Stimulated activated CD4-positive, alpha-beta T cell treated with anti-CD3 and anti-CD28 coated beads, Interleukin-1b, Interleukin-23, amount 100 ng/mL, for 24 hours (primary cell): ENCODE data around the gene MMS22L.
"Not testable (repeated sequence)": the region's sequence is repeated elsewhere in the genome, so short reads cannot be mapped to it uniquely, and the experiment has no call there.

Experiments used
- DNase-seq, 4 experiments: peaks; one replicate each; pipeline ENCODE4 v3.0.0-alpha.2; 2020; ENCODE audit warnings: low read depth in 4 of 4, low spot score in 1 of 4

MMS22L gene

DNA sequence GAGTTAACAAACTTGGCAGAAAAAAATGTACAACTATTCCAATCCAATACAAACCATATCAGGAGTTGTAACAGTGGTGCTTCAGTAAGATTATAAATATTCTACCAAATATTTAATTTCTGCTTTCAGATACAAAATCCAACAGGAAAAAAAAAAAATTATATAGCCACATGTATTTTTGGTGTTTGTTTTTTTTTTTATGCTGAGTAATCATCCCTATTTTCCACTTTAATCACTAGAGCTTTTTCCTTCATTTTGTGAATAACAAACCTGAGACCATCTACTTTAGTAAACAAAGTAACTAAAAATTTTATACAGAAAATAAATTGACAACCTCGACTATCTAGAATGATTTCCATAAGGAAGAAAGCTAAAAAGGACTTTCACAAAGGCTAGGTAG lies 36.2 kb downstream of the MMS22L start:
- DNase-seq, result no peak

DNA sequence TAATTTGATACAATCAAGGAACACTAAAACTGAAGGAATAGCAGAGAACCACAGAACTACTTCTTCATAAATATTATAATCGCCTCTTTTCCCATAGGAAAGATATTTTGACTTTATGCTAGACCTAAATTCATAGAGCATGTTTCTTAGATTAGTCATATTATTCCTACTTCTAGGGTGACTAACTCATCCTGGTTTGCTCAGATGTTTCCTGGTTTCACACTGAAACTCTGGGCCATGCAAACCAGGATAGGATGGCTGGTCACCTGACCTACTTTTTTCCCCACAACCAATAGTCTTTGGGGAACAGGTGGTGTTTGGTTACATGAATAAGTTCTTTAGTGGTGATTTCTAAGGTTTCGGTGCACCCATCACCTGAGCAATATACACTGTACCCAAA lies 42.8 kb downstream of the MMS22L start:
- no peak for DNase-seq

DNA sequence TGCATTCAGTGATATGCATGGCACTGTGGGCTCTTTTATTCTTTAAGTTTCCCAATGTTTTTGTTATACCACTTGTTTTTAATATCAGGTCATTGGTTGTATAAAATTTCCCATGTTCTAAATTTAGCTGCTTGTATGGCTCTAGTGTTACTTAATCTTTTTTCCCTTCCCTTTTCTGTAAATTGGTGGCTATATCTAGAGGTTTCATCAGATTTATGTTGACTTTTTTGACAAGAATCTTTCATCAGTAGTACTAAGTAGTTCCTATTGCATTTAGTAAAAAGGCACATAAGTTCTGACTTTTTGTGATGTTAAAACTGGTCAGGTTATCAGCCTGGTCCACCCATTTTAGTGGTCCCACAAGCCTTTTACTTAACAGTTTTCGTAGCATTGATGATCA lies 51.1 kb downstream of the MMS22L start:
- DNase-seq, result no peak

DNA sequence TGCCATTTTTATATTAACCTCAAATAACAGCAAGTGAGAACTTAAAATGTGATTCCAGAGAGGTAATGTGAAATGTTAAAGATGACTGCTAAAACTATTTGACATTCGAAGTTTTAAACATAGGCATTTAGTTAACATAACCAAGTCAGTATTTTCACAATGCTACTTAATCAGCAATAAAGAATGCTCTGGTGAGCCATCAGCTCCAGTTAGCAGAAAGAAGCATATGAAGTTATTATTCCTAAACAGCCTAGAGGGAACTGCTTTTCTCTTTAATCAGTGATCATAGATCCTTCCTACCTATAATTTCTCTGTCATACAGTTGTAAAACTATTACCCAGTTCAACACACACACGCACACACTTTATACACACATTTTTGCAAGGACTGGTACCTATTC lies 60.1 kb downstream of the MMS22L start:
- DNase-seq, result no peak

DNA sequence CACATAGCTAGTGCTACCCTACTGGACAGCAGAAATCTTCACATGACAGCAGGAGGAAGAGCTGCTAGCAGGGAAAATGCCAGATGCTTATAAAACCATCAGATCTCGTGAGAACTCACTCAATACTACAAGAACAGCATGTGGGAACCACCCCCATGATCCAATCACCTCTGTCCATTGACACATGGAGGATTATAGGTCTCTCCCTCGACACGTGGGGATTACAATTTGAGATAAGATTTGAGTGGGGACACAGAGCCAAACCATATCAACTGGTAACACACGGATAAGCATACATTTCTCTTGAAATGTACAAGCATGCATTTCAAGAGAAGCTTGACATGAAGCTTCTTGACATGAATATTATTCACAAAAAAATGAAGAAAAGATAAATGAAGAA lies 64.1 kb downstream of the MMS22L start:
- DNase-seq, result no peak

DNA sequence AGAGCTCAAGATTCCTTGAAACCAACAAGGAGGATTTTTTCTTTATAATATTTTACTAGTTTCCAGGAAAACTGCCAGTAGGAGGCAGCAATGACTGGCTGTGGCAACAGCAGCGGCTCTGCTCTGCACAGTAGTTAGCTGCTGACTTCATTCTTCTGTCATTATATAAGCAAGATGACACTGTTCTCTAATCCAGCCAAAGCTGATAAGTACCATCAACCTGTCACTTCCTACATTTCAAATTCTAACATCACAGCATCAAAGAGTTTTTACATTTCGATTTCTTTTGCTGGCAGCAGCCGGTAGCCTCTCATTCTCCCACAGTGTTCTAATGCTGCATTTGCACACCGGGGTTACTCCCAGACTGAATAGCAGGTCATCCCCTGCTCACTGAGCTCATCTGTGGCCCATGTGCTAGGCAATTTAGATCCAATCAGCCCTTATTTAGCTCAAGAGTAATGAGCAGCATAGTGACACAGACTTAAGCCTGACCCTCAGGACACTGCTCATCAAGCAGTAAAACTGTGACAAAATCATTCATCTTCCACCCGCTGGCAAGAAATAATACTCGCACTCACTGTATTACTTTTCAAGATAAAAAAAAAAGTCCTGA lies 67.8 kb downstream of the MMS22L start:
- no peak for DNase-seq

DNA sequence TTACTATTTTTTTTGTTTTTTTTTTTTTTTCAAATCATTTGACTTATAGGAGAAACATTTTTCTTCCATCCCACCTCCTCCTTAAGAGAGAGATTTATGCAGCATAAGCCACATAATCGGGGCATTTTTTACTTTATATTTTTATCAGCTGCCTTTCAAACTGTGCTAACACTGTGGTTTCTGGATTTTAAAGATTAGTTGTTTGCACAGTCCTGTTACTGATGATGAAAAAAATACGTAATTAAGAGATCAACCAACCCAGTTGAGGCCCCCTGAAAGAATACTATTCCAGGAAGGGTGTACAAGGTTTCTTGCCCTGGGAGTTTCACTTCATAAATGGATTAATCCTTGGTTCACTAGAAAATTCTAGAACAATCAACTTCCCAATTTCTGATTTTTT lies 68.3 kb downstream of the MMS22L start:
- DNase-seq, result no peak

DNA sequence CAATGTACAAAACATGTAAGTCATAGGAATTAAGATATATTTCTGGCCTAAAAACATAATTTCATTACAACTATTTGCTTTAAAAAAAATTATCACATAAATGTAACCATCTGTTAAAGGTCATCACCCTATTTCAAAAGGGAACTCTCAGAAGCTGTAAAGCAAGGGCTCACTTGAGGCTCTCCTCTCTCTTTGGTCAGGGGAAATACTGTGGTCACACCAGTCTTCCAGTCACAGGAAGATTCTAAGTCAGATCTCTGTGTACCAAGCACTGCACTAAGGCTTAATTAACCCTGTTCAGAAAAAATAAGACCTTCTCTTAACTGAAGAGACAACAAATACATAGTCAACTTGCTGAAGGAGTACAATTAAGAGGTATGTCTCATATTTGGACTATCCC lies 75.6 kb downstream of the MMS22L start:
- DNase-seq, result no peak

DNA sequence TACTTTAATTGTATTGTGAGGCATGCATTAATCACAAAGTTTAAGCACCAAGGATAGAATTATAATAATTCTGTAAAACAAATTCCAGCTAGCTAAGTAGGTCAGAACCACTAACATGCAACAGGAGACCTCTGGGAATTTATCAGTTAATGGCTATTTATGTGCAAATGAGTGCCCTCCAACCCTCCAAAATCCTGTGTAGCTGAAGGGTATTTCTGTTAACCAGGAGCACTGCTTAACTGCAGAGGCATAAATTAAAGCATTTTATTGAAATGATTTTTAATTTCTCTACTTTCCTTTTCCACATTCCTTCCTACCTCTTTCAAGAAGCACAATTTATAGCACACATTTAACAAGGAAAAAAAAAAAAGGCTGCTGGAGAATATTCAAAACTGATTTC lies 77.0 kb downstream of the MMS22L start:
- no peak for DNase-seq

DNA sequence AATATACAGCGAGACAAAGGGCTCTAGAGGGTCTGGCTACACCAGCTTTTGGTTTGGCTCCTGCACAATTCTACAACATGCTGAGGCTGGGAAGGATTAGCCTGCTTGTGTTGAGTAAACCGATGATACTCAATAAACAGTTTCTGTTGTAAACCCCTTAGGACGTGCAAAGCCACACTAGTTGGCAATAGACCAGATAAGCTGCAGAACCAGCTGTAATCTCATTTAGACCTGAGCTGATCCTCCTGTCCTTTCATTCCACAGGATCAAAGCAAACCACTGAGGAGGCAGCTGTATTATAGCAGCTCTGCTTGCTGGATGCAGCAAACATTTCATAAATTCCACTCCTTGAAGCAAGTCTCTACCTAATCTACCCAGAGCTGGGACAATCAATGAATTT lies 79.7 kb downstream of the MMS22L start:
- DNase-seq, result no peak

DNA sequence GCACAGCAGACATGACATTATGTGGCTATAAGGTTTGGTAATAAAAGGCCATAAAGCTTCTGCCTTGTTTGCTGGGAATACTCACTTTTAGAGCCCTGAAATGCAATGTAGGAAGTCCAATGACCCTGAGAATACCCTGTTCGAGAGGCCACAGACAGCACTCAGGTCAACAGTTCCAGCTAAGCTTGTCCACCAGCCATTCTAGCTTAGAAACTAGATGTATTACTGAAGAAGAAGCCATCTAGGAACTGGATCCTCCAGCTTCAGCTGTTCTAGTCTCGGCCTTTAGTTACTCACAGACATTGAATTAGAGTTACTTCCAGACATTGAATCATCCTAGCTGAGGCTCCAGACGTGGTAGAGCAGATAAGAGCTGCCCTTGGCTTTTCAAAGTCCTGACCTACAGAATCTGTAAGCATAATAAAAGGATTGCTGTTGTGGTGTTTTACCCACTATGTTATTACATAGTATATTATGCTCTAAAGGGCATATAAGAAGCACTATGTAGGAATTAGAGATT lies 84.9 kb downstream of the MMS22L start:
- no peak for DNase-seq

DNA sequence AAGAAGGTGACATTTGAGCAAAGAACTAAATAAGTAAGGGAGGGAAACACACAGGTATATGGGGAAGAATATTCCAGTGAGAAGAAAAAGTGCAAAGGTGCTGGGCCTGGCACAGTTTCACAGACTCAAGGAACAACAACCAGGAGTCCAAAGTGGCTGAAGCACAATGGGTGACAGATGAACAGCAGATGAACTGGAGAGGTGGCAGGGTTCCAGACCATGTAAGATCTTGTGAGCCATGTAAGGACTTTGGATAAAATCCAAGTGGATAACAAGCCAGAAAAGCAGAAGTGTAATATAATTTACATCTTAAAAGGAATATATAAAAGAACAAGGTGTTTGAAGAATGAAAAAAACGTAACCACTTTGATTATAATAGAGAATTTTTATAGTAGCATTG lies 87.9 kb downstream of the MMS22L start:
- DNase-seq, result no peak

DNA sequence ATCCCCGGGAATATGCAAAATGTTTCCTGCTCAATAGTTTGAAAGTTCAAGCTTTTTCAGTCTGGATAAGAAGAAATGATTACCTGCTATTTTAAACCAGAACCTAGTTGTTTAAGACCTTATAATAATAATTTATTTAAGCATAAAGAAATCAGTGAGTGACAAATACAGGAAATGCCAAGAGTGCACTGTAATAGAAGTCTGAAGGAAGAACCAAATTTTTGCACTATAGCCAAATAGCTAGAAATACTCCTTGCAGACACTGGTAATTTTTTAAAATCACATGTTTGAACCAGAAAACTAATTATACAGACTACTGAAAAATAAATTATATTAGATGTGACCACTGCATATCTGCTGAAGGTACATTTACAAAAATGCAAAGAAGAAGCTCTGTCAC lies 93.2 kb downstream of the MMS22L start:
- no peak for DNase-seq

DNA sequence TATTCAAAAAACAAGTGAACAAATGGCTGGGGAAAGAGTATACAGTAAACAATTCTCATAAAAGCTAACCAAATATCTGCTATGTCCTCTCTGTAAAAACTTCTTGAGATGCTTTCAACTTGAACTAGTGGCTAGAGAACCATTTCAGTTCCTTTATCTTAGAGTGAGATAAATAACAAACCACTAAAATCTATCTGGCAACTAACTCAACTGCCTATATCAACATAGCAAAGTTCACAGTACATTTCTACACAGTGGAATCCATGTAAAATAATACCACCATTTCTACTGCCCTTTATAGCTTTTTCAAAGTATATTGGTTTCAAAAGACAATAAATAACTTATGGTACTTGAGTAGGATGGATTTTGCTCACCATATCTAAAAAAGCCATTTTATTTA lies 95.1 kb downstream of the MMS22L start:
- no peak for DNase-seq

DNA sequence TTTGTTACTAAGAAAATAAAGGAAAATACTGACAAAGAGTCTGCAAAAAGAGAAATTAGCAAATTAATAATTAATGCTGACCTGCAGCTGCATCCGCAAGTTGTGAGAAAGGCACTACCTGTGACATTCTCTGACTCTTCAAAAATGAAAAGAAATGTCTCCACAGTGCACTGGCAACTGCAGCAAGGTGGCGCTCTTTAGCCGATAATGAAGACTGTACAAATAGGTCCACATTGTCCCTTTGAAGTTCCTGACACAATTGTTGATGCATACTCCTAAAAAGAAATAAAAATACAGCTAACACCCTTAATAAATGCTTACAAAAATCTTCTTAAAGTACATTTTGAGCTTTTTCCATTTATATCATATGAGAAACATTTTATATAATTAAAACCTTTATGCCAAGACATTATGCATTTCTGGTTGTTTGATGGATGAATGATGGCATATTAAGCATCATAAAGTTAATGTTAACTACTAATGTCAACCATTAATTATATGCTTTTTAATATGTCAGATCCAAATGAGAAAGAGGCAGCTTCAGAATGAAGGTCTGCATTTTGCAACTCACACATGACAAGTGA lies 96.5 kb downstream of the MMS22L start:
- DNase-seq, result peak; percentile 35 to 44 (median 36)

DNA sequence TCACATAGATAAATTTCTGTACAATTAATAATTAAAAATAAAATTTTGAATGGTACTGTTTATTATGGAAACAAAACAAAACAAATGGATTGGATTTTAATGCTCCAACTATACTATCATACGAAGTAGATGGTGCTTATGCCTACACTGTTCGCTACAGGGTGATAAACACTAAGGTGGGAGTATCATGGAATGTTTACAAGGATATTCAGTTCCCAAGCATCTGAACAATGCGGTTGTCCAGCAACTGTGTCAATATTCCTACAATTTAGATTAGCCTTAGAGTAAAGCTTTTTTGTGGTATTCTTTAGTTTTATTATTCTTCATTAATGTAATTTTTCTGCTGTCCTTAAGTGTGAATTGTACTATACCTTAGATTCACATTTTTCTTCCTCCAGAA lies 105.1 kb downstream of the MMS22L start:
- no peak for DNase-seq

DNA sequence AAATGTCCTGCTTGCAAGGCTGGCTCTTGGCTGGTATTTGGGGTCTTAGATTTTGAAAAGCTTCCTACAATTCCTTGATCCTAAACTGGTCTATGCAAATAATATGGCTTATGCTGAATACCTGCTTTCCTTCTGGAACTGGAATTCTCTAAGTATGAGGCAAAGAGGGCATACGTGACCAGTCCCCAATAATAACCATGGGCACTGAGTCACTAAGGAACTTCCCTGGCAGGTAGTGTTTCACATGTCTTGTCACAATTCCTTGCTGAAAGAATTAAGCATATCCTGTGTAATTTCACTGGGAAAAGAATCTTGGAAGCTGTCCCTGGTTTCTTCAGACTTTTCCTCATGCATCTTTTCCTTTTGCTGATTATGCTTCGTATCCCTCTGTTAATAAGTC lies 106.5 kb downstream of the MMS22L start:
- DNase-seq, result no peak

DNA sequence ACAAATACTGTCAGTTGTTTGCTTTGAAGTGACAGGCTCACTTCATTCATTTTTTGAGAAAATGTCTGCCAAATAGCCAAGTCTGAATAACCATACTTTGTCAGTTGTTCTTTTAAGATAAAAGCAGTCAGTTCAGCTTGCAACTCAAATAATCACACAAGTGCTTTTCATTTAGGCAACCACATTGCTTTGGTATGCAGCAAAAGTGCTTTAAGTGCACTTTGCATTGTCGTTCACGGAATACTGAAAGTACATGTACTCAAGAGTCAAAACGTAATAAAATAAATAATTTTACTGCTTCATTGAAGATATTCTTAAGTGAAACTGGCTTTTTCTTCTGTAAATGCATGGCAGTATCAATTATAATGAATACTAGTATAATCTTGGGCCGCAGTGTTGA lies 107.2 kb downstream of the MMS22L start:
- DNase-seq, result no peak

DNA sequence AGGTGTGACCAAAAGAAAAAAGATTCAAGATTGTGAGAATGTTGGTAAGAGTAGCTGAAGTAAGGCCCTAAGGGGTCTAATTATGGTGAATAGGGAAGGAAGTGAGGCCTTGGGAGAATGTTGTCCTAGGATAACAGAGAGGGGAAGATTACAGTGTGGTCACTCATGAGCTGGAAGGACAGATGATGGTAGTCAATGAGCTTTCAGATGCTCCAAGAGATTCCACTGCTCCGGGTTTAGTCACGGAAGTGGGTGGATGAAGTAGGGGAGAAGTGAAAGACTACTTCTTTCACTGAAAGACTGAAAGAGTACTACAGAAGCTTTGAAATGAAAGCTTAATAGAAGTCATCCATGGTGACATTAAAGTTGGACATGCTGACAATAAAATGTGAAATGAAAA lies 108.5 kb downstream of the MMS22L start:
- no peak for DNase-seq

DNA sequence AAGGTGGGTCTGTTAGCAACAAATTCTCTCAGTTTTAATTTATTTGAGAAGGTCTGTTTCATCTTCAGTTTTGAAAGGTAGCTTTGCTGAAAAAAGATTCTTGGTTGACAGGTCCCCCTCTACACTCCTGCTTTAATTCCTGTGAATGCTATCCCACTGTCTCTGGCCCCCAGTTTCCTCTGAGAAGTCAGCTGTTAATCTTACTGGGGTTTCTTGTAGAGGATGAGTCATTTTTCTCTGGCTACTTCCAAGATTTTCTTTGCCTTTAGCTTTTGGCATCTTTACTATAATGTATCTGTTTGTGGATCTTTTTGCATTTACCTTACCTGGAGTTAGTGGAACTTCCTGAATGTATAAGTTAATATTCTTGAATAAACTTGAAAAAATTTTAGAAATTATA lies 122.7 kb downstream of the MMS22L start:
- DNase-seq, result no peak

DNA sequence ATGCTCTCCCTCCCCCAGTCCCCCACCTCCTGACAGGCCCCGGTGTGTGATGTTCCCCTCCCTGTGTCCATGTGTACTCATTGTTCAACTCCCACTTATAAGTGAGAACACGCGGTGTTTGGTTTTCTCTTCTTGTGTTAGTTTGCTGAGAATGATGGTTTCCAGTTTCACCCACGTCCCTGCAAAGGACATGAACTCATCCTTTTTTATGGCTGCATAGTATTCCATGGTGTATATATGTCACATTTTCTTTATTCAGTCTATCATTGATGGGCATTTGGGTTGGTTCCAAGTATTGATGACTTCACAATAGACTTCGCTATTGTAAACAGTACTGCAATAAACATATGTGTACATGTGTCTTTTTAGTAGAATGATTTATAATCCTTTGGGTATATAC lies 127.6 kb downstream of the MMS22L start:
- DNase-seq, result not testable (repeated sequence)

DNA sequence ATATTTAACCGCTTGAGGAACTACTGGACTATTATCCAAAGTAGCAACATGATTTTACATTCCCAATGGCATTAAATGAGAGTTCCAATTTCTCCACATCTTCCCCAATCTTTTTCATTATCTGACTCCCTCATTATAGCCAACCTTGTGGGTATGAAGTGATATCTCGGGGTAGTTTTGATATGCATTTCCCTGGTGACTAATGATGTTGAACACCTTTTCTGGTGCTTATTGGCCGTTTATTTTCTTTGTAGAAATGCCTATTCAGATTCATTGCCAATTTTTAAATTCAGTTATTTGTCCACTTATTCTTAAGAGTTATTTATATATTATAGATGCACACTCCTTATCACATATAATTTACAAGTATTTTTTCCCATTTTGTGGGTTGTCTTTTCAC lies 129.0 kb downstream of the MMS22L start:
- no peak for DNase-seq

DNA sequence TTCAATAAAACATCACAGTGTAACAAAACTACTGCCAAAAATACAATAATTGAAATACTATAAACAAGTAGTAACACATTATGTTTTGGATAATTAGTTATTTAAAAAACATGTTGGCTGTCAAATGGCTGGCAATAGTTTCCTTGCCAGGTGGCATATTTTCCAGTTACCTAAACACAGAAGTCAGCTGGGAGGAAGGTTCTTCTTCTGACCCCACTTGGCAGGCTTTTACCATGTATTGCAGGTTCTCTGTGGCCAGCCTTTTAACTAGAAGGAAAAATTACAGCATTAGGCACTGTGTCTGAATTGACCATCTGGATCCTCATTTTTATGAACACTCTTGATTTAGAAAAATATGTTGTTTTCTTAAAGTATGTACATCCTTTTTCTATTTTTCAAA lies 131.4 kb downstream of the MMS22L start:
- no peak for DNase-seq
